ENCODE data around the gene IGFL4. TPM values are rescaled to one million over a fixed set of nuclear protein-coding genes. Genes with fewer than 3 reads are reported as not detected.

IGFL4 gene
- total and polyA plus RNA-seq, 2 of the 4 experiments (the other 2 are of a cell fraction): not detected

DNA sequence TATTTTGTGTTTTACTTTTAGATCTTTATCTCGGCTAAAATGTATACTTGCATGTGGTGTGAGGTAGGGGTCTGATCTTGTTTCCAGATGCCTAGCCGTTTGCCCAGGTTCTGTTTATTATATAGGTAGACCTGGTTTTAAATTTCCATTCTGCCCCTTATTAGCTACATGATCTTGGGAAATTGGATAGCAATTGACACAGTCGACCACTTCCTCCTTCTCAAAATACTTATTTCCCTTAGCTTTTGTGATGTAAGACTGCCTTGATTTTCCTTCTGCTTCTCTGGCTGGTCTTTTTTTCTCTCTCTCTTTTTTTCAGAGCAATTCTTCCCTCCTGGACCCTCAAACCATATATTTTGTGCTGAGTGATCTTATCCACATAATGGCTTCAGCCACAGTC is 15.0 kb downstream of the IGFL4 start:
- Histone ChIP-seq H2AFZ (replicated peaks; ENCODE audit: low read length, poor library complexity) (no peak overlapping the region), H3K4ac (ENCODE audit: low read depth, low read length) (no peak overlapping the region), H3K14ac (replicated peaks; ENCODE audit: low read depth, low read length) (no peak overlapping the region), H2BK20ac (ENCODE audit: low read depth, low read length) (no peak overlapping the region), H4K8ac (ENCODE audit: low read depth in 2 of 2, low read length in 2 of 2) (no peak overlapping the region), H3K36me3 (ENCODE audit: control insufficient read depth, insufficient read depth, low read length) (no peaks in the 10 kb centered on the region), H4K5ac (ENCODE audit: low read depth, low read length) (no peak overlapping the region), H3K79me1 (ENCODE audit: low read depth in 1 of 2, low read length in 2 of 2) (no peaks in the 10 kb centered on the region), H3K56ac (ENCODE audit: extremely low read depth, insufficient read depth, low read length) (no peak overlapping the region), H3K9ac (ENCODE audit: low read depth, low read length) (no peak overlapping the region), H3K27ac (ENCODE audit: insufficient read depth, low read length) (no peak overlapping the region), H2AK5ac (ENCODE audit: low read depth, low read length) (no peak overlapping the region), H3K4me1 (ENCODE audit: control insufficient read depth, insufficient read depth, low read length) (no peaks in the 10 kb centered on the region), H2BK5ac (ENCODE audit: low read depth, low read length, poor library complexity, severe bottlenecking) (no peak overlapping the region), H4K20me1 (ENCODE audit: insufficient read depth, low read length) (no peaks in the 10 kb centered on the region), H3K9me1 (ENCODE audit: insufficient read depth, low read length) (no peaks in the 10 kb centered on the region), H3K23ac (ENCODE audit: low read depth, low read length) (no peak overlapping the region), H4K91ac (ENCODE audit: insufficient read depth, low read depth, low read length) (no peak overlapping the region), H2BK15ac (ENCODE audit: low read depth, low read length) (no peak overlapping the region), H2AK9ac (replicated peaks; ENCODE audit: low read depth, low read length, poor library complexity) (no peak overlapping the region), H3K18ac (ENCODE audit: low read depth, low read length) (no peak overlapping the region), H3K4me2 (ENCODE audit: low read depth, low read length) (no peak overlapping the region), H3K27me3 (ENCODE audit: control insufficient read depth, insufficient read depth, low read length) (peaks cover 4% of the 10 kb centered on the region; the same call in 1 of the 2 replicates), H2BK120ac (ENCODE audit: low read depth, low read length) (no peak overlapping the region), H3K4me3 (ENCODE audit: insufficient read depth, low read depth, low read length) (no peak overlapping the region), H3K9me3 (ENCODE audit: control insufficient read depth, insufficient read depth, low read length) (no peaks in the 10 kb centered on the region)
- intact Hi-C loops (cut with micrococcal nuclease): loop anchor here (2.0 kb wide), 1 partner anchor 43 kb away; no protein-coding TSS in a partner anchor
- POLR2A ChIA-PET (ENCODE audit: unreplicated experiment): no interaction called here
- CTCF ChIA-PET: interaction anchor here (1.4 to 4.2 kb wide), 2 partner anchors 48 to 53 kb away, joined by 4 to 27 read pairs; no protein-coding TSS in a partner anchor
- dilution Hi-C loops (cut with HindIII; ENCODE audit: low sequenced_read_pairs, unreplicated experiment): no loop called here
- in situ Hi-C loops (cut with MboI; ENCODE audit: low sequenced_read_pairs): loop anchor here (5.0 to 10.0 kb wide), 2 partner anchors 49 to 241 kb away; no protein-coding TSS in a partner anchor
- BruUV-seq (replicated peaks): no TSS peak
- DNase-seq (no peak), ATAC-seq (ENCODE audit: low read depth) (no peak)
- no CpG with 5 or more reads among the region's 3 CpGs for WGBS, 2 experiments (ENCODE audit: extremely low coverage in 2 of 2, insufficient read length in 1 of 2)
- no peak for TF ChIP-seq CEBPB (IDR thresholded peaks at IDR 0.05; ENCODE audit: low read depth, low read length)
- no peak for TF ChIP-seq FOS (IDR thresholded peaks at IDR 0.05; ENCODE audit: low read depth, low read length)
- no peak for TF ChIP-seq CTCF (conservative IDR thresholded peaks at IDR 0.05; ENCODE audit: low read depth, low read length)
- no peak for TF ChIP-seq RCOR1 (IDR thresholded peaks at IDR 0.05; ENCODE audit: insufficient replicate concordance, low read length)
- no peak for TF ChIP-seq RAD21 (IDR thresholded peaks at IDR 0.05; ENCODE audit: low read length)
- TF ChIP-seq MAZ (IDR thresholded peaks at IDR 0.05; ENCODE audit: borderline replicate concordance, low read depth, low read length): no peak
- TF ChIP-seq RFX5 (IDR thresholded peaks at IDR 0.05; ENCODE audit: low read depth, low read length): no peak
- no peak for TF ChIP-seq SMC3 (IDR thresholded peaks at IDR 0.05; ENCODE audit: low read depth, low read length)
- no peak for TF ChIP-seq MAFK (IDR thresholded peaks at IDR 0.05; ENCODE audit: low read depth, low read length)
- TF ChIP-seq, protein P1, sequence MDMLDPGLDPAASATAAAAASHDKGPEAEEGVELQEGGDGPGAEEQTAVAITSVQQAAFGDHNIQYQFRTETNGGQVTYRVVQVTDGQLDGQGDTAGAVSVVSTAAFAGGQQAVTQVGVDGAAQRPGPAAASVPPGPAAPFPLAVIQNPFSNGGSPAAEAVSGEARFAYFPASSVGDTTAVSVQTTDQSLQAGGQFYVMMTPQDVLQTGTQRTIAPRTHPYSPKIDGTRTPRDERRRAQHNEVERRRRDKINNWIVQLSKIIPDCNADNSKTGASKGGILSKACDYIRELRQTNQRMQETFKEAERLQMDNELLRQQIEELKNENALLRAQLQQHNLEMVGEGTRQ (IDR thresholded peaks at IDR 0.05; ENCODE audit: low read depth, low read length): no peak
- no peak for TF ChIP-seq ELK1 (IDR thresholded peaks at IDR 0.05; ENCODE audit: borderline replicate concordance, low read depth, low read length)
